Choroid plexus epithelial cell (primary cell): ENCODE data around the gene TADA2B.

Source experiments
- DNase-seq: peaks from one replicate; pipeline ENCODE4 v3.0.0-alpha.2; 2010; ENCODE audit warnings: low read depth
- H3K4me3 ChIP-seq: 2 replicates; pipeline ENCODE4 v1.5.1; 2011; ENCODE audit warnings: low read depth, mild to moderate bottlenecking, control low read depth, low read length, moderate library complexity
- TF ChIP-seq, protein P1 (sequence below): conservative IDR thresholded peaks from 2 replicates; pipeline ENCODE4 v1.5.1; 2011; ENCODE audit warnings: low read depth, mild to moderate bottlenecking, control low read depth, inconsistent platforms, low read length, moderate library complexity

TADA2B gene

DNA sequence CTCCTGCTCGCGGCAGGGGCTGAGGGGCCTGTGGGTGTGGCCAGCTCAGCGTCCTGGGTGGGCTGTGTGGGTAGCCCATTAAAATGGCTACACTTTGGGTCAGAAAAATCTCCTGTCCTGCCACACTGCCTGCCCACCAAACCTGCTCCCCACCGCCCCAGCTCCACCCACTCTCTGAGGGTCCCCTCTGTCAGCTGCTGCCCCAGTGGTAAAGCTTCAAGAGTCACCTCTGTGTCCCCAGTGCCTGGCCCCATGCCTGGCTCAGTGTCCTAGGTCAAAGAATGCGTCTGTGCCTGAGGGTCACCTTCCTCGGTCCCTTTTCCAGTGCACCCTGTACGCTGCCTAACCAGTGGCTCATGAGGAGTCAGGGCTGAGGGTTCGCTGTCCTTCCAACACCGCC lies 24.9 kb upstream of the TADA2B start:
- no peak for DNase-seq
- H3K4me3 ChIP-seq = no peak overlapping the region
- TF ChIP-seq, protein P1, sequence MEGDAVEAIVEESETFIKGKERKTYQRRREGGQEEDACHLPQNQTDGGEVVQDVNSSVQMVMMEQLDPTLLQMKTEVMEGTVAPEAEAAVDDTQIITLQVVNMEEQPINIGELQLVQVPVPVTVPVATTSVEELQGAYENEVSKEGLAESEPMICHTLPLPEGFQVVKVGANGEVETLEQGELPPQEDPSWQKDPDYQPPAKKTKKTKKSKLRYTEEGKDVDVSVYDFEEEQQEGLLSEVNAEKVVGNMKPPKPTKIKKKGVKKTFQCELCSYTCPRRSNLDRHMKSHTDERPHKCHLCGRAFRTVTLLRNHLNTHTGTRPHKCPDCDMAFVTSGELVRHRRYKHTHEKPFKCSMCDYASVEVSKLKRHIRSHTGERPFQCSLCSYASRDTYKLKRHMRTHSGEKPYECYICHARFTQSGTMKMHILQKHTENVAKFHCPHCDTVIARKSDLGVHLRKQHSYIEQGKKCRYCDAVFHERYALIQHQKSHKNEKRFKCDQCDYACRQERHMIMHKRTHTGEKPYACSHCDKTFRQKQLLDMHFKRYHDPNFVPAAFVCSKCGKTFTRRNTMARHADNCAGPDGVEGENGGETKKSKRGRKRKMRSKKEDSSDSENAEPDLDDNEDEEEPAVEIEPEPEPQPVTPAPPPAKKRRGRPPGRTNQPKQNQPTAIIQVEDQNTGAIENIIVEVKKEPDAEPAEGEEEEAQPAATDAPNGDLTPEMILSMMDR = no peak

DNA sequence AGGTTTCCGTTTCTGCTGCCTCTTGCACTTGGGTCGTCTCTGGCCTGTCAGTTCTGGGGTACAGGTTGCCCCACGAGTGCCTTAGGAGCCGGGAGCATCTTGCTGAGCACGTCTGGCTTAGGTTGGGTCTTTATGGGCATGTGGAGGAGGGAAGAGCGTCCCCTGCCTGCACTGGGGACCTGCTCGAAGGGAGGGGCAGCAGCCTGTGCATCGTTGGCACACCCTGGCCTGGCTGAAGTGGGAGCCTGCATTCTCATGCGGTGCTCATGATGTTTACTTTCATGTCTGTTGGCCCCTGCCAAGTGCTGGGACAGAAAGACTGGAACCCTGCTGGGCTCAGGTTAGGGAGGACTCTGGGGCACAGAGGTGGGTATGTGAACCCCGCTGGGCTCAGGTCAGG lies 23.8 kb upstream of the TADA2B start:
- H3K4me3 ChIP-seq = no peak overlapping the region
- DNase-seq = no peak

DNA sequence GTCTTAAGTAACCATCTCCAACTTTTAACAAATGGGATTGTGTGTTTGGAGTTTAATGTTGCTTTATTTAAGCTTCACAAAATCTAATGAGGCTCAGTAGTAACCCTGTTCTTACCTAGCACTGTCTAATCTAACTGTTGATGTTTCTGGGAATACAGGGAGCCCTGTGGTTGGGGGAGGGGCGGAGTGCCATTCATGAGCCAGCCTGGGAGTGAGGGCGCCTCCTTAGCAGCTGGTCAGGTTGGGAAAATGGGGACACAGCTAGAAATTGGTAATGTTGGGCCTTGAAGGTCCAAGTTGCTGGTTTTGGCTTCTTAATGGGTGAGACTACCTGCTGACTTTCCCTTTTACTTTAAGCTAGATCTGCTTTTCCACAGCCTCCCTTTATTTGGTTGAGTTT lies 22.9 kb upstream of the TADA2B start:
- no peak for DNase-seq

More for the DNA sequence above, 23.8 kb upstream of the TADA2B start:
- TF ChIP-seq, protein P1 = no peak

DNA sequence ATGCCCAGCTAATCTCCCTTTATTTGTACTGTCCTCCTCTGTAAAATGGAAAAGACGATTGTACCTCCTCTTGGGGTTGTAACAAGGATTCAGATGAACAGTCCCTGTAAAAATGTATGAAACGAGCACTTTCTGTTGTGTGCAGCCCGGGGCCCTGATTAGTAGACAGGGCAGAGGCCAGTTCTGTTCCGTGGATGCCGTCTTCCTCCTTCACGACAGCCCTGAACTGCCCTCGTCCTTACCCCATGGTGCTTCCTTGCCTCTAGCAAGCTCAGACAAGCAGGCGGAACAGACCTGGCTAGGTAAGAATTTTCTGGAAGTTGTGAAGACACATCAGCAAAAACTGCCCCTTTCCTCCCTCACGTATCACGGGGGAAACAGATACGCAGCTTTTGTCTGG lies 22.3 kb upstream of the TADA2B start:
- TF ChIP-seq, protein P1 = no peak
- no peak for DNase-seq
- no peak overlapping the region for H3K4me3 ChIP-seq

More for the DNA sequence above, 22.9 kb upstream of the TADA2B start:
- TF ChIP-seq, protein P1 = no peak
- H3K4me3 ChIP-seq = no peak overlapping the region

DNA sequence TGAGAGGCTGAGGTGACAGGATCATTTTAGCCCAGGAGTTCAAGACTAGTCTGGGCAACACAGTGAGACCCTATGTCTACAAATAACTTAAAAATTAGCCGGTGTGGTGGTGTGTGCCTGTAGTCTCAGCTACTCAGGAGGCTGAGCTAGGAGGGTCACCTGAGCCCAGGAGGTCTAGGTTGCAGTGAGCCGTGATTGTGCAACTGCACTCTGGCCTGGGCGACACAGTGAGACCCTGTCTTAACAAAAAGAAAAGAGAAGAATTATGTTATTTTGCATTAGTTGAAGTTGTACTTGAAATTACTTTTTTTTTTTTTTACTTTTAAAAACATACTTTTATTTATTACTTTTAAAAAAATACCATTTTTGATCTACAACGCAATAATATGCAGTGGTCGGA lies 21.8 kb upstream of the TADA2B start:
- DNase-seq = no peak
- TF ChIP-seq, protein P1 = no peak
- no peak overlapping the region for H3K4me3 ChIP-seq

DNA sequence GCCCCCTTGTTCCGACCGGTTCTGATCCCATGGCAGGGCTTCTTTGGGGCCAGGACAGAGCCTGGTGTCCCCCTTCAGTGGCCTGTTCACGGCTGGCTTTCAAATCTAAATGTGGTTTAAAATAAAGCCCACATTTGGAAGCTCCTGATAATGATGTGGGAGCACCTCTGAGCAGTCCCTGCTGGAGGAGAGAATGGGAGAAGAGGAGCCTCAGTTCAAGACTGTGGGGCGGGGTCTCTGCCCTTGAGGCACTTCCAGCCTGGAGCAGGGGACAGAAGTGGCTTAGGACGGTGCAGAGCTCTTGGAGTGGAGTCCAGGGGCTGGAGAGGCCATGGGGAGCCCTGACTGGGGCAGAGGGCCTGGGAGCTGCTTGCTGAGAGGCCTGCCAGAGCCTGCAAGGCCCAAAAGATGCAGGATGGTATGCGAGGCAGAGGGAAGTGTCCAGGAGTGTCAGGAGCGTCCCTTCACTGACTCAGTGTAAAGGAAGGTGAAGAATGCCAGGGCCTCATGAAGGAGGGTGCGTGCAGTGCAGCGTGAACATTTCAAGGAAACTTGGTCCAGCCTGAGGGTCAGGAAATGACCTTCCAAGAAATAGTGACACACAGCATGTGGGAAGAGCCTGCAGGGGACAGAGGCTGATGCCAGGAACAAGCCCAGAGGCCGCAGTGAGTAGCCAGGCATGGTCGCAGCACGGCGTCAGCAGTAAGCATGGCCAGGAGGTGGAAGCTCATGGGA lies 21.1 kb upstream of the TADA2B start:
- H3K4me3 ChIP-seq = no peak overlapping the region
- DNase-seq = peak; percentile 67

DNA sequence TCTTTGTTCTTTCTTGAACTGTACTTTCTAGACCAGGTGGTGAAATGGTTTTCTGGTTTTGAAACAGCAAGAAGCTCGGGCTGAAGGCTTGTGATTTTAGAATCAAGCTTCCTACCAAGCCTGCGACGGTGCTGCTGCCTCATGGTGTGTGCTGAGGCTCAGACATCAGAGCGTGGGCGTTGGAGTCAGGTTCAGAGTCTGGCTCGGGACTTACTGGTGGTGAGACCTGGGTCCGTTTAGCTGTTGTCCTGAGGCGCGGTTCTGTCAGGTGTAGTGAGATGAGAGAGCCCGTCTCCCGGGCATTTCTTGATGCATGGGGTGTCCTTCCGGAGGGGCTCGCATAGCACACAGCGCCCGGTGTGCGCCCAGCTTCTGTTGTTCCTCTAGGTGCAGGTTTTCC lies 19.7 kb upstream of the TADA2B start:
- TF ChIP-seq, protein P1 = no peak
- DNase-seq = no peak
- no peak overlapping the region for H3K4me3 ChIP-seq

More for the DNA sequence above, 21.1 kb upstream of the TADA2B start:
- TF ChIP-seq, protein P1 = no peak
